B cell (primary cell): Measurements from ENCODE around the gene ELANE. TPM values are rescaled to one million over a fixed set of nuclear protein-coding genes. Genes with fewer than 3 reads are reported as not detected.
A peak's percentile ranks its signal among the peaks of the same experiment; 100 is the strongest.

Experiments used
- ATAC-seq: fragments of 200-7000 bp; cut with Tn5 transposase; one replicate; pipeline ENCODE4 v1.10.0; 2021; ENCODE audit warnings: low read depth, mild to moderate bottlenecking, moderate number of reproducible peaks, moderate library complexity
- CTCF ChIA-PET: fragments of 350-600 bp; sonication (Branson Sonifier 250); formaldehyde crosslinking; loops from one replicate; lab custom pipeline; 2021; ENCODE audit warnings: antibody characterized with exemption, inconsistent platforms; lab: Charles Lee
- POLR2A ChIA-PET: fragments of 350-600 bp; sonication (Branson Sonifier 250); formaldehyde crosslinking; loops from one replicate; lab custom pipeline; 2021; ENCODE audit warnings: antibody characterized with exemption; lab: Charles Lee
- DNase-seq: peaks from one replicate; pipeline ENCODE4 v3.0.0; 2013
- H2AFZ ChIP-seq: 2 replicates; pipeline ENCODE4 v1.6.1; 2012; ENCODE audit warnings: mild to moderate bottlenecking, low read depth, low read length; ENCODE audit not compliant: insufficient read depth, poor library complexity, severe bottlenecking
- H3K27ac ChIP-seq, 2 donors: 1 replicate in 1 of 2; 2 replicates in 1 of 2; pipeline ENCODE4 v1.5.1; 2012 to 2013; ENCODE audit warnings: low read length in 2 of 2, mild to moderate bottlenecking in 2 of 2, moderate library complexity in 1 of 2
- H3K27me3 ChIP-seq, 4 experiments: fragments of 200-600 bp in 1 of 4; sonication (generic) in 1 of 4; replicated peaks in 1 of 4; 1 replicate in 2 of 4; 2 replicates in 2 of 4; pipeline versions ENCODE4 v1.6.1 to v1.7.0; 2013 to 2016; ENCODE audit warnings: low read length in 3 of 4, mild to moderate bottlenecking in 2 of 4, mixed read lengths in 1 of 4, moderate library complexity in 1 of 4; ENCODE audit not compliant: insufficient read depth in 4 of 4, control insufficient read depth in 3 of 4; ENCODE audit errors: control extremely low read depth in 1 of 4
- H3K36me3 ChIP-seq, 2 experiments: replicated peaks in 1 of 2; 1 replicate in 1 of 2; 2 replicates in 1 of 2; pipeline versions ENCODE4 v1.6.1 to v1.7.1; 2013; ENCODE audit warnings: low read length in 1 of 2; ENCODE audit not compliant: insufficient read depth in 2 of 2, control insufficient read depth in 1 of 2; ENCODE audit errors: control extremely low read depth in 1 of 2, extremely low read depth in 1 of 2
- H3K4me1 ChIP-seq, 2 donors: fragments of 200-600 bp in 1 of 2; sonication (generic) in 1 of 2; 1 replicate in 1 of 2; 2 replicates in 1 of 2; pipeline versions ENCODE4 v1.5.1 to v1.6.1; 2013 to 2017; ENCODE audit warnings: low read length in 2 of 2; ENCODE audit not compliant: control insufficient read depth in 2 of 2, insufficient read depth in 2 of 2
- H3K4me2 ChIP-seq: replicated peaks from 2 replicates; pipeline ENCODE3; 2012; ENCODE audit warnings: mild to moderate bottlenecking, low read depth, low read length; ENCODE audit not compliant: poor library complexity, severe bottlenecking
- H3K4me3 ChIP-seq, 5 experiments: fragments of 200-600 bp in 1 of 5; sonication (generic) in 1 of 5; 1 replicate in 3 of 5; 2 replicates in 2 of 5; pipeline versions ENCODE4 v1.5.1 to v1.7.0; 2011 to 2016; ENCODE audit warnings: low read length in 4 of 5, mild to moderate bottlenecking in 4 of 5, low read depth in 2 of 5, control low read depth in 1 of 5, moderate library complexity in 1 of 5; ENCODE audit not compliant: insufficient read depth in 1 of 5; ENCODE audit errors: control extremely low read depth in 1 of 5, extremely low read depth in 1 of 5
- H3K79me2 ChIP-seq: fragments of 200-600 bp; sonication (generic); one replicate; pipeline ENCODE4 v1.6.0; 2016; ENCODE audit warnings: low read length; ENCODE audit not compliant: control insufficient read depth, insufficient read depth
- H3K9ac ChIP-seq: fragments of 200-600 bp; sonication (generic); 2 replicates; pipeline ENCODE4 v1.6.1; 2017; ENCODE audit warnings: mild to moderate bottlenecking, low read length, moderate library complexity
- H3K9me3 ChIP-seq, 3 donors: one replicate each; pipeline versions ENCODE4 v1.6.1 to v1.7.1; 2013; ENCODE audit warnings: low read length in 2 of 3; ENCODE audit not compliant: control insufficient read depth in 2 of 3, insufficient read depth in 1 of 3; ENCODE audit errors: control extremely low read depth in 1 of 3
- H4K20me1 ChIP-seq: 2 replicates; pipeline ENCODE4 v1.6.0; 2012; ENCODE audit warnings: mild to moderate bottlenecking, low read length; ENCODE audit not compliant: insufficient read depth, control insufficient read depth, poor library complexity, severe bottlenecking
- H3K27ac Mint-ChIP-seq: one replicate; pipeline ENCODE4 v1.8.0; 2021; ENCODE audit warnings: mixed read lengths
- H3K27me3 Mint-ChIP-seq: one replicate; pipeline ENCODE4 v1.8.0; 2021; ENCODE audit warnings: mixed read lengths
- H3K4me1 Mint-ChIP-seq: one replicate; pipeline ENCODE4 v1.8.0; 2021; ENCODE audit warnings: mixed read lengths
- H3K4me3 Mint-ChIP-seq: one replicate; pipeline ENCODE4 v1.8.0; 2021; ENCODE audit warnings: mixed read lengths
- H3K9me3 Mint-ChIP-seq: one replicate; pipeline ENCODE4 v1.8.0; 2022; ENCODE audit warnings: mixed read lengths; ENCODE audit not compliant: insufficient read depth
- CTCF ChIP-seq: fragments of 200-600 bp; IDR thresholded peaks from one replicate; pipeline ENCODE4 v1.8.0; 2022; ENCODE audit warnings: antibody characterized with exemption, mild to moderate bottlenecking
- EZH2 ChIP-seq: IDR thresholded peaks from 2 replicates; pipeline ENCODE4 v1.6.1; 2012; ENCODE audit warnings: borderline replicate concordance, low read depth, mild to moderate bottlenecking, moderate library complexity, low read length; ENCODE audit not compliant: insufficient read depth, poor library complexity, severe bottlenecking
- WGBS: methylation state at CpG from one replicate; pipeline ENCODE4 v1.1.5; 2013; ENCODE audit warnings: missing lambda C conversion rate; ENCODE audit not compliant: insufficient coverage; 5-methylcytosine and 5-hydroxymethylcytosine counted together
- intact Hi-C: fragments of 100-400 bp; cut with micrococcal nuclease; formaldehyde crosslinking; loops from one replicate; pipeline ENCODE4 v1.10.0; 2022
- polyA plus RNA-seq: library from polyadenylated mRNA; depleted of rRNA; stranded (reverse); fragments of >200 nt; gene quantifications from 2 replicates; pipeline ENCODE4 v1.2.3, GENCODE V29; 2012
- total RNA-seq, 2 donors: library from RNA; stranded (reverse); fragments of 120-200 nt in 1 of 2; gene quantifications; 1 replicate in 1 of 2; 2 replicates in 1 of 2; pipeline versions ENCODE4 v1.2.3 to v1.2.4, GENCODE V29; 2013 to 2022

The ELANE gene
- total and polyA plus RNA-seq, 2 donors (not counting 1 experiment from before 2014, with no cell fraction given): 0.18 TPM; not detected in 1

- peak overlapping the region; percentile 85 for H2AFZ ChIP-seq
- intact Hi-C loops: loop anchor here (2.0 kb wide), 1 partner anchor 30 kb away; no protein-coding TSS in a partner anchor
Measured at GRCh38 chr19:892243-892893, 40.3 kb downstream of the ELANE start.

More at GRCh38 chr19:892243-892893, 40.3 kb downstream of the ELANE start:
- Histone ChIP-seq H3K4me3 (peak overlapping the region; percentile 18 to 91 (median 76)), H3K9ac (peak overlapping the region; percentile 90), H4K20me1 (peaks cover 23% of the 10 kb centered on the region), H3K36me3 (peaks cover 0 to 33% of the 10 kb centered on the region in 2 experiments), H3K4me1 (peaks cover 5 to 38% of the 10 kb centered on the region in 2 donors), H3K27me3 (no peaks in the 10 kb centered on the region), H3K4me2 (peak overlapping the region; percentile 92), H3K79me2 (peaks cover 31% of the 10 kb centered on the region), H3K27ac (peak overlapping the region; percentile 68 to 98), H3K9me3 (no peaks in the 10 kb centered on the region)
- POLR2A ChIA-PET: interaction anchor here (0.6 to 3.8 kb wide), 7 partner anchors 9 to 374 kb away, joined by 3 to 56 read pairs (median 4); no protein-coding TSS in a partner anchor
- WGBS: under 1% methylated on average over 24 of the region's 27 CpGs
- TF ChIP-seq CTCF (no peak), EZH2 (no peak)
- Mint-ChIP-seq H3K27me3 (no peaks in the 10 kb centered on the region), H3K4me1 (peaks cover 17% of the 10 kb centered on the region), H3K9me3 (no peaks in the 10 kb centered on the region), H3K27ac (peak overlapping the region; percentile 77), H3K4me3 (peak overlapping the region; percentile 78)
- CTCF ChIA-PET: interaction anchor here (0.6 to 2.6 kb wide), 12 partner anchors 11 to 352 kb away, joined by 3 to 35 read pairs (median 4); partner anchors contain the start of gene WDR18
- ATAC-seq: no peak
- DNase-seq: peak; percentile 50
